NCI-H2081 (cell line): ENCODE measurements around the gene ZEB1.
"Not testable (repeated sequence)": the region's sequence is repeated elsewhere in the genome, so short reads cannot be mapped to it uniquely, and the experiment has no call there.

Source experiments
- DNase-seq, 2 experiments: peaks; one replicate each; lab custom pipeline; 2025; lab: John Stamatoyannopoulos, UW

The ZEB1 gene

DNA sequence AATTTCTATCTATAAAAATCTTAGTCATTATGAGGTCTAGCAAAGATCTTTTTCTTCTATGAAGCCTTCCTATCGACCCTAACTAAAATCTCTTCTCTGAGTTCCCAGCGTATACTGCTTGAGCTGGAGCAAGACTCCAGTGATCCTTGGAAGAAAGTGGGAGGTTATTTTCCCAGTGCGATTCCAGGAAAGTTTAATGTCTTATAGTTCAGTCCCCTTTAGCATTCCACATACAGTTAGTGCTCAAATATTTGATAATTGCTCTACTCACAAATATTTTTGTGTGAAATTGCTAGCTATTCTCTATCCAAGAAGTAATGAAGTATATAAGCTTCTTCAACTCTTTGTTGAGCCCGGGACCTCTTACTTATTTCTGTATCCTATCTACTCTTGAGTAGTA, 47.7 kb downstream of the ZEB1 start:
- DNase-seq = no peak

DNA sequence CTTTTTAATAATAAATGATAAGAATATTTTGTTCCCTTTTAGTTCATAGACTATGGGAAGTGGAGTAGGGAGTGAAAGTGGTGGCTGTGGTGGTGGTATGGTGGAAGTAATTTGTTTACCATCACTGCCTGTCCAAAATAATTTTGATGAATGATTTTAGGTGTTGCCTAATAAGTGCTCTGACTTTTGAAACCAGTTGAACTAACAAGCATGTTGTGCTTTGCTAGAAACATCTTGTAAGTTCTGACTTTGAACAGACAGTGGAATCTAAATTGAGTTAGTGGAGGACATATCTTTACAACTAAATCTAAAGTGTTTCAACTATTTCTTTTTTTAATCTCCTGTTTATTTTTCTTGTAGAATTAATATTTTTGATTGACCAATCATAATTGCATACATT, 49.7 kb downstream of the ZEB1 start:
- no peak for DNase-seq

DNA sequence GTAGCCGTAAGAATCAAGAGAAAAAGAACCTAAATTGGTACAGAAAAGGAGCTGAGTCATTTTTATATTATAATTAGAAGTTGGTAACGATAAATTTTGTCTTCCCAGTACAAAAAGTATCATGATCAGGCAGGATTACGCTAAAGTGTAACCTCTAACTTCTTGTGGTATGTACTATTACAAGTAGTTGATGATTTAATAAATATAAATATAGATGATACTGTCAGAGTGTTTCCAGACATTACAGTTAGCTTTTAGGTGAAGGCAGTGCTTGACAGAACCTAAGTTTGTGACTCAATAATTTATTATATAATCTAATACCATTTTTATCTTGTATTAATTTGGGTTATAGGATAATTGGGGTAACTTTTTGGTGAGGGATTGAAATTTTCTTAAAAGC, 53.4 kb downstream of the ZEB1 start:
- DNase-seq = no peak

DNA sequence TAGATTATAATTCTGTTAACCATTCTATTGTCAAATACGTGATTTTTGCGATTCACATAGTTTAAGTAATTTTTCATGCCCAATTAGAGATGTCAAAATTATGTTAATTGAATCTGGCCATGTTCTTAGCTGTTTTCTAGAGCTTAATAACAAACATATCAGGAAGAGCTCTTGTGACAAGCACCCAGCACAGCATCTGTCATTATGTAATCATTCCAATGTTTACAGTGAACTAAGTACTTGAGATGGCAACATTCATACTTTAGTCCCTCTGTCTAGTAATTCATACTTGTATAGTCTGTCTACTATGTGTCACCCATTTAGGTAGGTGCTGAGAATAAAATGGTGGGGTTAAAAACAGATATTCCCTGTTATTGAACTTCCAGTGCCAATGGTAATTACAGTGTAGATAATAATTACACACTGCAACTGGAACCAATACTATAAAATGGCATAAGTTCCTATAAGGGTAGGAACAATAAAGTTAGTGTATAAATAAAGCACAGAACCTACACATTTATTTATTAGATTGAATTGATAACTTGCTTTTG, 55.2 kb downstream of the ZEB1 start:
- DNase-seq = no peak

DNA sequence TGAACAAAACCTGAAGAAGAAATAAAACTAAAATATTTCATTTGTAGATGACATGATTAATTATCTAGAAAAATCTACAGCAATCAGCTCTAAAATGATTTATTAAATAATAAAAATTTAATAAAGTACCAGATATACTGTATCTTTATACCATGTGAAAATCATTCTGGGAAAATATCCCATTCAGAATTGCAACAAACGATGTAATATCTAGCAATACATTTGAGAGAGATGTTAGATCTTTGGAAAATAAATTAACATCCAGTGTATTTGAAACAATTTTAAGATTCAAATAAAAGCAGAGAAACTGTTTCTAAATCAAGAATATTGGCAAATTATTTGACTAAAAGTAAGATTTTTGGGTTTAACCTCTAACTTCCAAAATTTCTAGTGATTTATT, 62.2 kb downstream of the ZEB1 start:
- no peak for DNase-seq

DNA sequence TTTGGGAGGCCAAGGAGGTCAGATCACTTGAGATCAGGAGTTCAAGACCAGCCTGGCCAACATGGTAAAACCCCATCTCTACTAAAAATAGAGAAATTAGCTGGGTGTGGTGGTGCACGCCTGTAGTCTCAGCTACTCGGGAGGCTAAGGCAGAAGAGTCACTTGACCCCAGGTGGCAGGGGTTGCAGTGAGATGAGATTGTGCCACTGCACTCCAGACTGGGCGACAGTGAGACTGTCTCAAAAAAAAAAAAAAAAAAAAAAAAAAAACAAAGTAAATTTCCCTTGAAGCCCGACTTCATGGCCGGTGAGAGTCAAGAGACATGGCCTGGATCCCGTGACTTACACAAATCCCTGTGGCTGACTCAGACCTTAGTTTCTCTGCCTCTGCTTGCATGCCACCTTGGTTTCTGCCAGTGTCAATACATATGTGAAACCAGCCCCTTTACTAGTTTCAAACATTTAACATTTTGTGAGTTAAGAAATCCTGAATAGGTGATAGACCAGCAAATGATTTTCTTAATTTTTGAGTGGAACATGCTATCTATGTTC, 62.8 kb downstream of the ZEB1 start:
- no peak for DNase-seq

DNA sequence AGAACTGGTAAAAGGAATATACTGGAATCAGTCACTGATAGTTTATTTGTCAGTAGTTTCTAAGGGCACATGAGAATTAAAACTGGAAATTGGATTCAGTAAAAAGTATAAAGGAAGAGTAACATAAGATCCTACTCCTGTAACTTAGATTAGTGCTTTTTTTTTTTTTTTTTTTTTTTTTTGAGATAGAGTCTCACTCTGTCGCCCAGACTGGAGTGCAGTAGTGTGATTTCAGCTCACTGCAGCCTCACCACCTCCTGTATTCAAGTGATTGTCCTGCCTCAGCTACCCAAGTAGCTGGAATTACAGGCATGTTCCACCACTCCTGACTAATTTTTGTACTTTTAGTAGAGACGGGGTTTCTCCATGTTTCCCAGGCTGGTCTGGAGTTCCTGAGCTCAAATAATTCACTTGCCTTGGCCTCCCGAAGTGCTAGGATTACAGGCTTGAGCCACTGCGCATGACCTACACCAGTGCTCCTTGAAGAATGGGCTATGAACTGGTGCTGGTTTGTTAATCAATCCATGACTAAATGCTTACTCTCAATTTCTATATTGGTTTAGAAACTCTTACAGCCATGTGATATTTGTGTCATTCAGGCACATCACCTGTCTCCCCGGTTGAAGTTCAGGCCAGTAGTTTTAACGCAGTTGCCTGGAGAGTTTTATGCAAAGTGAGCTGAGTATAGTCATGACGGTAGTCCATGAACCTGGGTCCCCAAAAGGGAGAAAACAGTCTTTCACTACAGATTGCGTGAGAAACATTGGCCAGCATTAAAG, 65.0 kb downstream of the ZEB1 start:
- no peak for DNase-seq

DNA sequence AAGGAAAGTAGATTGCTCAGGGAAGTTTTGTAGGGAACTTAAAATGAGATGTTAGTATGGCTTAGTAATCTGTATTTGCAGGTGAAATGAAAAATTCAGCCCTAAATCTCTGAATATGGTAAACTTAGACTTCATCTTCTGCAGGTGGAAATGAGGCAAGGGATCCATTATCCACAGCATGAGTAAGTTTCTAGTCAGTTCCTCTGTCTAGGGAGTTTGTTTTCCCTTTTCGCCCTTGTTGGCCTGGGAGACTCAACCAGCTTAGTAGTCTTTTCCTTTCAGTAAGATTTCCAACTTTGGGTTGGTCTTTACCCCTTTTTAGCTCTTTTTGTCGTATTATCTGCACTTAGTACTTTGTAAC, 65.6 kb downstream of the ZEB1 start:
- DNase-seq = no peak

DNA sequence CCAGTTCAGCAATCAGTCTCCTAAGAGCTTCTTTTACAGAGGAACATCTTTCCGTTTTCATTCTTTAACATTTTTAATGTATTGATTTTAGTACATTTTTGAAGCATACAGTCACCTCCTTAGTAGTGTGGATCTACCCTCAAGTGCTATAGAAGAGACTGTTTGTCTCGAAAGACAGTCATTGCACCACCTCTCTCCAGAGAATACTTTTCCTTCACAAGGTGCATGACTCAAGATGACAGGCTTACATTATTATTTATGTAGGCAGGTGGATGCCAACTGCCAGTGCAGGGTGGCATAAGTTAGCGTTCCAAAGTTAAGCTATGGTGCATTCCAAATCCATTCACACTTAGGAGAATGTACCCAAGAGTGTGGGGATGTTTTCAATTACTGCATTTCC, 71.8 kb downstream of the ZEB1 start:
- DNase-seq = no peak

DNA sequence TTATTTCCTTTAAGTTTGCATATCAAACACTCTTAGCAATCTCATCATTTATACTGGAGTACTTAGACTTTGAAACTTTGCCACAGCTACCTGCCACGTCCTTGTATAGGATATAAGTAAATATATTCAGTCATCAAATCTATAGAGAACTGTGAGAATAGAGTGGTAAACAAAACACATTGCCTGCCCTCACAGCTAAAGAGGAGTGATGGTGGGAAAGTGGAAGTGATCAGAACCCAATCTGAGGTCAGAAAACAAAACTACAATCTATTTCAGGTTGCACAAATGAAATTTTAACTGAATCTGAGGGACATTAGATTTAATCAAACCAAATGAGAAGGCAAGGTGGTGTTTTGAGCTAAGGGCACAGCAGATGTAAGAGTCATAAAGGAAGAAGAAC, 74.8 kb downstream of the ZEB1 start:
- DNase-seq = no peak

DNA sequence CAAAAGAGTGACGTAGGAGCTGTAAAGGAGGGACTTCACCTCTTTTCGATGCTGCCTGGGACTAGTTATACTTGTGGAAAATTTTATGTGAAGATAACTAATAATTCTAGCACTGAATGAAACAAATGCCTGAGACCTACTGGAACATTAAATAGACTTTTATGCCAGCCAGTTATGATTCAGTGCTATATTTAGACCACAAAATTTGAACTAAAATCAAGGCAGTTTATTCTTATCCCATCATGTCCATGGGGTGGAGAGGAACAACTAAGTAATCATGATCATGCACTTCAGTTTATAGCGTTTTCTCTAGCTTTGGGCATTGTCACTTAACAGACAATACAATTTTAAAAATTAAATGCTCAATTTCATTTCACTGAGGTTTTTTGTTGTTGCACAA, 76.7 kb downstream of the ZEB1 start:
- DNase-seq = no peak

DNA sequence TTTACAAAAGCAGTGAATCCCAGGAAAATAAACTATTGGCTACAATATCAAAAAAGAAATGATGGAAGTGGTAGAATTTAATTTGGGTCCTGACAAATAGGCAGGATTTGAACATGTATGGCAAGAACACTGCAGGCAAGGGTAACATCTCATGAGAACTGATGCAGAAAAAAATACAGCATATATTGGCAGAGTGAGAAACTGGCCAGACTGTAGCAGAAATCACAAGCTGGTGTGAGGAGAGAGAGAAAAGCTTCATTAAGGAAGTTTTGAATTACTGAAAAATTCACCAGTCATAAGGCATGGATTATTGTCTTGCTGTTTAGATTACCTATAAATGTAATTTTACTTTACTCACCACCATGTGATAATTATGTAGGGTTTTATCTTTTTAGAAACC, 77.4 kb downstream of the ZEB1 start:
- DNase-seq = no peak

DNA sequence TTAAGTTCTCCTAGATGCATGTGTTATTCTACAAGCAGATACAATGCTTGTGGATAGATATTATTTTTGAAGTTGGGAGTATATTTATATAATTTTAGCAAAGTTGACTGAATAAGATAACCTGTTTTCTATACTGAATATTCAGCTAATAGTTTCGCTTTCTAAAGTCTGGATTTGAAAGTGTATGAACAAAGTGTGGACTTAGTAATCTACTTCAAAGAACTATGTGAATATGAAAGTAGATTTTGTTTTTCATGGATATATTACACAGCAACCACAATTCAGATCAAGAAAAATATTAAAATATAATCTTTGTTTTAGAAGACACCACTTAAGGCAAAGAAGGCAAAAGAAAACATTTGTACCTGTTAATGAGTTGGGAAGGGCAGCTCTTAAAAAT, 78.8 kb downstream of the ZEB1 start:
- DNase-seq = no peak

DNA sequence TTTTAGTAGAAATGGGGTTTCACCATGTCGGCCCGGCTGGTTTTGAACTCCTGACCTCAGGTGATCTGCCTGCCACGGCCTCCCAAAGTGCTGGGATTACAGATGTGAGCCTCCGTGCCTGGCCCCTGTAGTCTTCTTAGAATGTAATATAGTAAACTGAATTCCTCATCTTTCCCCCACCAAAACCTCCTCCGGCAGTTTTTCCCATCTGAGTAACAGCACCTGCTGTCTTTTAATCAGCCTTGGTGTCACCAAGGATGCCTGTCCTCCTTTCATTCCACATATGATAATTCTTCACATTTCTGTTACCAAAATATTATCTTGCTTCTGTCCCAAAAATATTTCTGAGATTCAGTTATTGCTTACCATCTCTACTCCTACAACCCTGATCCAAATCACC, 80.2 kb downstream of the ZEB1 start:
- no peak for DNase-seq

DNA sequence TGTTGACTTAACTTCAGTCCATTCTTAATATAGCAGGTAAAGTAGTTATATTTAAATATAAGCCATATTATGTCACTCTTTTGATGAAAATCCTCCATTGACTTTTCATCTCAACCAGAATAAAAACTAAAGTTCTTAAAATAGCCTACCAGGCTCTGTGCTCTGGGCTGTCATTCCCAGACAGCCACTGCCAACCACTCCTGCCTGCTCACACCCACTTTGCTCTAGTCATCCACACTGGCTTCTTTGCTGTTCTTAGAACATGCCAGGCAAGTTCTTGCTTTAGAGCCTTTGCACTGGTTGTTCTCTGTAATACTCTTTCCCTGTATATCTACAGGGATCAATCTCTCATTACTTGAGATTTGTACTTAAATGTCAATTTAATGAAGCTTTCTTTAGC, 80.6 kb downstream of the ZEB1 start:
- no peak for DNase-seq

DNA sequence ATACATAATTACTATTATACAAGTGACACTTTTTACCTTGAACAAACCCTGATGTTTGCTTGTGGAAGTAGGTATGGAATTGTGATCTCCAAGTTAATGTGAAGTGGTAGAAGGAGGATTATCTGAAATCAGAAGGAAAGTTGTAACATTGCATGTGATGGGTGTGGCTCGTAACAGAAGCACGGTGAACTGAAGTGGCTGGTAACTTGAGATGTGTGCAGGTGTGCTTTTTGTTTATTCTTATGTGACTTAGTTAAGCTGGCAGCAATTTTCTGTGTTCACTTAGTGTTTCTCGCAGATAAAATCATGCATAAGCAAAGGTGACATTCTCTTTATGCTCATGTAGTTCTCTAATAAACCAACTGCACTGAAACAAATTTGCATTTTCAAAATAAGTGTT, 82.3 kb downstream of the ZEB1 start:
- DNase-seq = peak in 1 of 2 experiments; percentile 54

DNA sequence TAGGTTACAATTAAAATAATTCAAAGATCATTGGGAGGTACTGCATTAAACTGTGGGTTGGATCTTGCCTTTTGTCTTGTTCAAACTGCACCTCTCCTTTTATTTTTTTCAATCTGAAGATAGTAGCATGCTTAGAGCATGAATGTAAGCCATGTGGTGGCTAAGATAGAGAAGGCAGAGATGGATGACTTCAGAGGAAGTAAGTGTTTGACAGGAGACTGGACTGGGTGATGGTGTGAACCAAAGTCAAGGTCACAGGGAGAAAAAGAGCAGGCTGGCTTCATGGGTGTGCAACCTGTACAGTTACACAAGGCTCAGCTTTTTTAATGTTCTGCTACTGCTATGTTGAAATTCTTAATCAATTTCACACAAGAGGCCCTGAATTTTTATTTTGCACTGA, 85.6 kb downstream of the ZEB1 start:
- DNase-seq = no peak

DNA sequence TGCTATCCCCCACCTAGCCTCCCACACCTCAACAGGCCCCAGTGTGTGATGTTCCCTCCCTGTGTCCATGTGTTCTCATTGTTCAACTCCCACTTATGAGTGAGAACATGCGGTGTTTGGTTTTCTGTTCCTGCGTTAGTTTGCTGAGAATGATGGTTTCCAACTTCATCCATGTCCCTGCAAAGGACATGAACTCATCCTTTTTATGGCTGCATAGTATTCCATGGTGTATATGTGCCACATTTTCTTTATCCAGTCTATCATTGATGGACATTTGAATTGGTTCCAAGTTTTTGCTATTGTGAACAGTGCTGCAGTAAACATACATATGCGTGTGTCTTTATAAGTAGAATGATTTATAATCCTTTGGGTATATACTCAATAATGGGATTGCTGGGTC, 86.8 kb downstream of the ZEB1 start:
- not testable (repeated sequence) for DNase-seq

DNA sequence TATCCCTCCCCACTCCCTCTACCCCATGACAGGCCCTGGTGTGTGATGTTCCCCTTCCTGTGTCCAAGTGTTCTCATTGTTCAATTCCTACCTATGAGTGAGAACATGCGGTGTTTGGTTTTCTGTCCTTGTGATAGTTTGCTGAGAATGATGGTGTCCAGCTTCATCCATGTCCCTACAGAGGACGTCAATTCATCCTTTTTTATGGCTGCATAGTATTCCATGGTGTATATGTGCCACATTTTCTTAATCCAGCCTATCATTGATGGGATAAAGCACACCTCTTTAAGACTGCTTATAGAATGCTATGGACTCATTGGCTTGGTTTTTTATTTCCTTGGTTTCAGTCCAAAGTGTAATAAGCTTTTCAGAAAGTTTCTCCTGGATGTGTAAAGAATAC, 93.4 kb downstream of the ZEB1 start:
- not testable (repeated sequence) for DNase-seq

DNA sequence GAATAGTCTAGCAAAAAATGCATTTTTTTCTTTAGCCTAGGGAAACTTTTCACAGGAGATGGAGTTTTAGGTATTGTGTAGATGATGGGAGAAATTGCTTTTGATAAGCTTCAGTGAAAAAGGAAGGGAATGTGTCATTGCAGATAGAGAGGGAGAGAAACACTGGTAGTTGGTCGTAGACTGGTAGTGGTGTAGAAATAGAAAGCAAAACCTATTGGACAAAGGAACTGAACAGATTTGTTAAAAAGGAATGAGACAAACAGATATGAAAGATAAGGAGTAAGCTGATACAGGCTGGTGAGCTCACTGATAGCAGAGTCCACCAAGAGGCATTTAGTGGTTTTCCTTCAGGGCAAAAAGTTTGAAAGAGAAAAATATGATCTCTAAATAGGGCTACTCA, 94.3 kb downstream of the ZEB1 start:
- no peak for DNase-seq

DNA sequence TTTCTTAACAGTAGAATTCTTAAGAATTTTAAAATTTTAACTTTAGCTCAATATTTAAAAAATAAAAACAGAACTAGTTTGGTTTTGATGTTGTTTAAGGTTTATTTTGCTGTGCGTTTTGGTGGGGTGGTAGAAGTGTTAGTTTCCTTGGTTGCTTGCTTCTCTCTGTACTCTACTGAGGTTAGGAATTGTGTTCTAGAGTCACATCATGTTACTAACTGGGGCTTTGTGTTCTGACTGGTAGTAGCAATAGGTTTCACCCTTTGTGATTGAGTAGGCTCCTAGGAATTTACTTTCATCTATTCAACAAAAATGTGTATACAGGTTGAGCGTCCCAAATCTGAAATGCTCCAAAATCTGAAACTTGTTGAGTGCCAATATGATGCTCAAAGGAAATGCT, 99.5 kb downstream of the ZEB1 start:
- DNase-seq = no peak

DNA sequence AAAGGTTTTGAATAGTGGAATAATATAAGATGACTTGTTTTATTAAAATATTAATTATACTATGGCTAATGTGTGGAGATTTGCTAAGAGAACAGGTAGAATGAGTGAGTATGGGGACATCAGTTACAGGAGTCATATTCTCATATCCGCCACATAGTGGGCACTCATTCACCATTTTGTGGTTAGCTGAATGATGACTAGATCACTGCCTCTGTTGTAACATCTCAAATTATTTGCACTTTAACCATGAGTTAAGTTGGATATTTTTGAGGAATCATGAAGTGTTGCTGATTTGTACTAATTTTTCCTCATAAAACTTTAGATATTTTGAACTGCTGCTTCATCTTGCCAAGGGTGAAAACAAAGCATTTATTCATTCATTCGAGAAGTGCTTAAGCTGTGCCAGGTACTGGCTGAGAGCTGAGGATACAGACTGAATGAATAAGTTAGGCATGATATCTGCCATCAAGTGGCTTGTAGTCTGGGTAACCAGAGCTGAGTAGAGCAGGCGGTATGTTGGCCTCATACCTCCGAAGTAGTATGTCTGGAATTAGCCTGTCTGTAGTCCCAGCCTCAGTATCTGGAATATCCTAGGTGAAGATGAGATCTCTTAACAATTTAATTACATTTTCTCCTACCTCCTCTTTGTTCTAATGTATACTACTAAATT, 100.5 kb downstream of the ZEB1 start:
- DNase-seq = no peak

DNA sequence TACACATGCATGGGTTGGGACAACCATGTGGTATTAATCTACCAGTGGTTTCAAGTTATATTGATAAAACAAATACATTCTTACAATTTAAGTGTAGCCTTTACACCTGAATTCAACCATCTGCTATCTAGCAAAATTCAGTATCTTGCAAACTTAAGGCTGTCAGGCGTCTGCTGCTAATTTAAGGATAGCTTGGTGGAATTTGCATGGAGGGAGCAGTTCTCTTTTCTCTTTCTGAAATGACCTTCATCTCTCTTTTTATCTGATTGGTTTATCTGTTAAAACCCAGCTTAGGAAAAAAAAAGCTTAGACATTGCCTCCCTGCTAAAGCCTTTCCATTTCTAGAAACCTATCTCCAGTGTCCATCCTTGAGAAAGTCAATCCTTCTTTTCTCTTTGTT, 102.3 kb downstream of the ZEB1 start:
- DNase-seq = no peak
